Measurements from ENCODE around the gene FAM53B.

Gene FAM53B

GRCh38 chr10:124727361-124727960 lies 16.7 kb downstream of the FAM53B start:
- TF ChIP-seq CTCF (IDR thresholded peaks at IDR 0.05; ENCODE audit: control insufficient read depth, extremely low read depth, insufficient read depth), result no peak
- H3K4me3 ChIP-seq (ENCODE audit: low read depth, low read length), result no peak overlapping the region
- peak; percentile 96 for DNase-seq (ENCODE audit: low read depth)

GRCh38 chr10:124725791-124726190 lies 18.4 kb downstream of the FAM53B start:
- DNase-seq (ENCODE audit: low read depth), result no peak
- no peak for TF ChIP-seq CTCF (IDR thresholded peaks at IDR 0.05; ENCODE audit: control insufficient read depth, extremely low read depth, insufficient read depth)
- no peak overlapping the region for H3K4me3 ChIP-seq (ENCODE audit: low read depth, low read length)

DNA sequence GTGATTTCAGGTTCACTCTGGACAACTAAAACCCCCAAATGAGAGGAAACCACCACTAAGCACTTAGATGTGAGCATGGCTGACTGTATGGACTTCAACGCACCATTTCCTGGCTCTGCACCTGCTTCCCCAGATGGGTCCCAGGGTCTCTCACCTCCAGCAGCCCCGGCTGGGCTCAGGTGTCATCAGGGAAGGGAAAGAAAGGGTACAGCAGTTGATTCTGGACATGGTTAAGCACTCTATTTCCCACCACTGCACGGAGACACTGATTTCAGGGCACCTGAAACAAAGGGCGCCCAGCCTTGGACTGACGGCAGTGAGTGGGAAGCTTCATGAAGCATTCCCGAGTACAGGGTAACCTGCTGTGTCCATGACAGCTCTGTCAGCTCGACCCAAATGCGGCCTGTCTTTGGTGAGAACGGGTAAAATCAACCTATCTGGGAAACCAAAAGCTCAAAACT lies 19.0 kb downstream of the FAM53B start:
- TF ChIP-seq CTCF (IDR thresholded peaks at IDR 0.05; ENCODE audit: control insufficient read depth, extremely low read depth, insufficient read depth), result no peak
- H3K4me3 ChIP-seq (ENCODE audit: low read depth, low read length), result no peak overlapping the region
- DNase-seq (ENCODE audit: low read depth), result no peak

DNA sequence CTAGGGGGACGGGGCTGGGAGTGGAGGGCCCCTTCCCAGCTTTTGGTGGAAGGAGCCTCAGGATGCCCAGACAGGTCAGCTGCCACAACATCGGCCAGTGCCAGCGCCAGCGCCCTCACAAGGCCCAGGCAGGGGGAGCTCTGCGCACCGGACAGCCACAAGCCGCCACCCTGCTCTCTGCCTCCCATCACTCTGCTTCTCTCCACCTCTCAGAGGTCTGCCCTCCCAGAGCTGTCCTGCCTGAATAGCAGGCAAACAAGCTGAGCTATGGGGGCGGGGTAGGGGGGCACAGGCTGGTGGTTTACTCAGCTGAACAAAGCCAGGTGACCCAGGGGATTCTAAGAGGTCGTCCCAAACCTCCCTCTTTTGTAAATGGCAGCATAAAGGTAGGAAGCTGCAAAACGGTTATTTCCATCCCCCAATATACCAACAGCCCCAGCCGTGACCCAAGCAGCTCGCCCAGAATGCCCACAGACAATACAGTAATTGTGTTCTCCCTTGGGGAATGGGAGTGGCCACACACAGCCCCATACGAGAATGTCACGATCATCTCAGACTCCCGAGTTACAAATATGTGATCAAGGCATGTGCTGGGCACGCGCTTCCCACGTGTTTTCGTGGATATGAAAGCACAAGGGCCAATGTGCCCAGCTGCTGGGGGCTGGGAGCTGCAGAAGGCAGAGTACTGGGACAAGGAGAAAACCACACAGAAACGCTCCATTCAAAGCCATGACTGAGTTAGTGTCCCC lies 19.7 kb downstream of the FAM53B start:
- DNase-seq (ENCODE audit: low read depth), result no peak
- no peak overlapping the region for H3K4me3 ChIP-seq (ENCODE audit: low read depth, low read length)

GRCh38 chr10:124723826-124724225 lies 20.4 kb downstream of the FAM53B start:
- TF ChIP-seq CTCF (IDR thresholded peaks at IDR 0.05; ENCODE audit: control insufficient read depth, extremely low read depth, insufficient read depth), result no peak
- H3K4me3 ChIP-seq (ENCODE audit: low read depth, low read length), result no peak overlapping the region
- no peak for DNase-seq (ENCODE audit: low read depth)

More for the DNA sequence above, 19.7 kb downstream of the FAM53B start:
- TF ChIP-seq CTCF (IDR thresholded peaks at IDR 0.05; ENCODE audit: control insufficient read depth, extremely low read depth, insufficient read depth), result no peak

- DNase-seq (ENCODE audit: low read depth), result no peak
- TF ChIP-seq CTCF (IDR thresholded peaks at IDR 0.05; ENCODE audit: control insufficient read depth, extremely low read depth, insufficient read depth), result no peak
- H3K4me3 ChIP-seq (ENCODE audit: low read depth, low read length), result no peak overlapping the region
These were observed 21.1 kb downstream of the FAM53B start for GRCh38 chr10:124722798-124723783.

All from LNCaP clone FGC (cell line).